Liver (tissue), 9 donors: Measurements from ENCODE around the gene GMFB. TPM values are rescaled to one million over a fixed set of nuclear protein-coding genes. Genes with fewer than 3 reads are reported as not detected.

ENCODE experiments used
- DNase-seq: peaks from one replicate; pipeline ENCODE4 v3.0.0-alpha.2; 2017; ENCODE audit warnings: low spot score
- H3K27ac ChIP-seq, 2 donors: one replicate each; pipeline ENCODE4 v1.7.0; 2013; ENCODE audit warnings: inconsistent platforms in 2 of 2, low read length in 2 of 2, control low read depth in 1 of 2, low read depth in 1 of 2, mild to moderate bottlenecking in 1 of 2
- H3K27me3 ChIP-seq, 4 donors: one replicate each; pipeline versions ENCODE4 v1.6.1 to v1.7.0; 2013; ENCODE audit warnings: low read length in 3 of 4, inconsistent platforms in 1 of 4, mild to moderate bottlenecking in 1 of 4, moderate library complexity in 1 of 4; ENCODE audit not compliant: control insufficient read depth in 4 of 4, insufficient read depth in 4 of 4
- H3K36me3 ChIP-seq, 4 donors: one replicate each; pipeline versions ENCODE4 v1.6.1 to v1.7.0; 2013; ENCODE audit warnings: low read length in 3 of 4, mild to moderate bottlenecking in 3 of 4, low read depth in 1 of 4, moderate library complexity in 1 of 4; ENCODE audit not compliant: control insufficient read depth in 4 of 4, insufficient read depth in 3 of 4
- H3K4me1 ChIP-seq, 4 donors: one replicate each; pipeline versions ENCODE4 v1.6.1 to v1.7.0; 2013; ENCODE audit warnings: low read length in 3 of 4, mild to moderate bottlenecking in 3 of 4, moderate library complexity in 1 of 4; ENCODE audit not compliant: control insufficient read depth in 4 of 4, insufficient read depth in 4 of 4
- H3K4me3 ChIP-seq, 3 donors: one replicate each; pipeline versions ENCODE4 v1.6.1 to v1.7.0; 2013; ENCODE audit warnings: low read length in 3 of 3, control low read depth in 1 of 3, low read depth in 1 of 3, mild to moderate bottlenecking in 1 of 3
- H3K9ac ChIP-seq, 2 donors: one replicate each; pipeline ENCODE4 v1.7.0; 2013; ENCODE audit warnings: low read length in 2 of 2, mild to moderate bottlenecking in 2 of 2, moderate library complexity in 2 of 2, control low read depth in 1 of 2, low read depth in 1 of 2
- H3K9me3 ChIP-seq, 4 donors: one replicate each; pipeline versions ENCODE4 v1.6.1 to v1.7.0; 2013; ENCODE audit warnings: low read length in 3 of 4; ENCODE audit not compliant: control insufficient read depth in 4 of 4
- CTCF ChIP-seq: fragments of 150-350 bp; IDR thresholded peaks from 2 replicates; pipeline ENCODE4 v1.5.1; 2017; ENCODE audit warnings: improper control_type of control experiment, low read depth, low read length; ENCODE audit not compliant: missing input control
- EGR1 ChIP-seq, 2 donors: IDR thresholded peaks; 2 replicates each; pipeline ENCODE4 v1.6.1; 2016 to 2018; ENCODE audit warnings: antibody characterized with exemption in 2 of 2, low read depth in 2 of 2
- FOXA1 ChIP-seq: IDR thresholded peaks from 2 replicates; pipeline ENCODE4 v1.6.1; 2016; ENCODE audit warnings: antibody characterized with exemption
- FOXA2 ChIP-seq: IDR thresholded peaks from 2 replicates; pipeline ENCODE4 v1.6.1; 2016; ENCODE audit warnings: antibody characterized with exemption
- GABPA ChIP-seq, 2 donors: IDR thresholded peaks in 1 of 2; conservative IDR thresholded peaks in 1 of 2; 2 replicates each; pipeline ENCODE4 v1.6.1; 2016; ENCODE audit warnings: antibody characterized with exemption in 2 of 2, mild to moderate bottlenecking in 1 of 2, moderate library complexity in 1 of 2
- HNF4A ChIP-seq, 2 donors: conservative IDR thresholded peaks; 2 replicates each; pipeline ENCODE4 v1.6.1; 2016; ENCODE audit warnings: antibody characterized with exemption in 2 of 2, mild to moderate bottlenecking in 2 of 2
- HNF4G ChIP-seq: IDR thresholded peaks from 2 replicates; pipeline ENCODE4 v1.6.1; 2016; ENCODE audit warnings: antibody characterized with exemption
- JUND ChIP-seq, 2 donors: IDR thresholded peaks; 2 replicates each; pipeline ENCODE4 v1.6.1; 2016; ENCODE audit warnings: antibody characterized with exemption in 2 of 2
- NR2F2 ChIP-seq: IDR thresholded peaks from 2 replicates; pipeline ENCODE4 v1.6.1; 2016; ENCODE audit warnings: antibody characterized with exemption
- RAD21 ChIP-seq, 2 donors: IDR thresholded peaks; 2 replicates each; pipeline ENCODE4 v1.6.1; 2016; ENCODE audit warnings: antibody characterized with exemption in 2 of 2, mild to moderate bottlenecking in 2 of 2
- REST ChIP-seq: IDR thresholded peaks from 2 replicates; pipeline ENCODE4 v1.6.1; 2016; ENCODE audit warnings: antibody characterized with exemption, mild to moderate bottlenecking
- RXRA ChIP-seq, 2 donors: IDR thresholded peaks; 2 replicates each; pipeline ENCODE4 v1.6.1; 2017 to 2018; ENCODE audit warnings: antibody characterized with exemption in 2 of 2, mild to moderate bottlenecking in 1 of 2
- SP1 ChIP-seq: IDR thresholded peaks from 2 replicates; pipeline ENCODE4 v1.6.1; 2018; ENCODE audit warnings: antibody characterized with exemption, mild to moderate bottlenecking
- TAF1 ChIP-seq: conservative IDR thresholded peaks from 2 replicates; pipeline ENCODE4 v1.6.1; 2016; ENCODE audit warnings: antibody characterized with exemption, mild to moderate bottlenecking
- YY1 ChIP-seq: IDR thresholded peaks from 2 replicates; pipeline ENCODE4 v1.6.1; 2016; ENCODE audit warnings: antibody characterized with exemption, mild to moderate bottlenecking
- ZBTB33 ChIP-seq: IDR thresholded peaks from 2 replicates; pipeline ENCODE4 v1.6.1; 2016; ENCODE audit warnings: antibody characterized with exemption
- WGBS: extraction: QIAGEN DNeasy Blood & Tissue Kit; methylation state at CpG from one replicate; pipeline ENCODE4 v1.1.7; 2013; 5-methylcytosine and 5-hydroxymethylcytosine counted together
- polyA plus RNA-seq, 2 donors: library from polyadenylated mRNA; stranded (reverse) in 1 of 2; unstranded in 1 of 2; fragments of 200-250 nt in 1 of 2; fragments of >200 nt in 1 of 2; fragmentation: Nextera tagmentation in 1 of 2; extraction: Ambion mirVana in 1 of 2; gene quantifications; one replicate each; pipeline versions ENCODE4 v1.2.1 to v1.2.3, GENCODE V29; 2013 to 2015
- total RNA-seq, 2 donors: library from RNA; depleted of rRNA; stranded (reverse); fragments of >200 nt; gene quantifications; one replicate each; pipeline ENCODE4 v1.2.3, GENCODE V29; 2014
- TF ChIP-seq, protein P1 (sequence below): IDR thresholded peaks from 2 replicates; pipeline ENCODE4 v1.6.1; 2016; ENCODE audit warnings: antibody characterized with exemption
- TF ChIP-seq, protein P2 (sequence below): IDR thresholded peaks from 2 replicates; pipeline ENCODE4 v1.6.1; 2016; ENCODE audit warnings: antibody characterized with exemption
- donor health status: healthy.
- donor health status: healthy.
- donor health status: healthy.
- donor health status: healthy.
- donor health status: healthy.

The GMFB gene
- total and polyA plus RNA-seq, 4 donors = 13.3 to 26.3 (median 20.6) TPM

DNA sequence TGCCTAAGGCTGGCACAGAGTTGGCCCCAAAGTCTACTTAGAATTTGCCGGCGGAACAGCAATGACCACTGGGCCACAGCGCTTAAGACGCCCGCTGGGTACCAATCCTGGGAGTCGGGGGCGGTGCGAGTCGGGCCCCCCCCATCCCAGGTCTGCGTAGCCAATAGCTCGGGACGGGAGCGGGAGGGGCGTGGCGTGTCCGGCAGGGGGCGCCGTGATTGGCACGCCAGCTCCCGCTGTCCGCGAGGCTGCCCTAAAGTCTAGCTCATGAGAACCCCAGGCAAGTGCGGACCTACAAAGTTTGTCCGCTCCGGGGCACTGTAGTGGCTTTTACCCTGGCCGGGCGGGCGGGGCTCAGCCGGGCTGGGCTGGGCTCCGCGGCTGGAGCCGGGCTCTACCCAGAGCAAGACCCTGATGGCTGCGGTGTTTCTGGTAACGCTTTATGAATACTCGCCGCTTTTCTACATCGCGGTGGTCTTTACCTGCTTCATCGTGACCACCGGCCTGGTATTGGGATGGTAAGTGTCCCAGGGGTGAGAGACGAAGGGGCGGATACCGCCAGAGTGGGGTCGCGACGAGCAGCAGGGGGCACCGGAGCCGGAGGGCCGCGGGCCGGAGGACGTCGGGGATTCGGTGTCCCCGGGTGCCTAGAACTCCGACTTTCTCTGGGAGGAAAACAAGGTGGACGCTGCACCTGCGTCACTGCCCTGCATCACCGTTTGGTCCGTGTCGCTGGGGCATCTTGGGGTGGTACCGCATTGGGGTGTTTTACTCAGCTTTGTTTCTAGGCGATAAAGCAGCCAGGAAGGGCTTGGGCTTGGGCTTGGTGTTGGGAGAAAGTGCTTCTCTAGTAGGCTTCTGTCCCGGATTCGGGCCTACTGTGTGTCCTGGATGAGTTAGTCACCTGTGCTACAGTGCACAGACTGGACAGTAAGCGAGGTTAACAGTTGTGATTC, 21.0 kb upstream of the GMFB start, which contains the start of gene CGRRF1:
TSS of gene CGRRF1 (plus strand) at position 361 of the 956 bp plus-strand sequence. CDS start at position 415, 54 bp downstream.
- H3K4me3 ChIP-seq = peak within 1 kb of the TSS; percentile 79 to 98 (median 86)
- no peaks in the 10 kb centered on the region for H3K27me3 ChIP-seq
- WGBS = under 1% methylated on average over 66 of the region's 66 CpGs
- peaks cover 0 to 16% (median 10%) of the 10 kb centered on the region in 4 donors for H3K4me1 ChIP-seq
- H3K36me3 ChIP-seq = no peaks in the 10 kb centered on the region
- no peaks in the 10 kb centered on the region for H3K9me3 ChIP-seq
- DNase-seq = peak; percentile 97
- peak within 1 kb of the TSS; percentile 40 to 82 for H3K9ac ChIP-seq
- TF ChIP-seq FOXA1 = peak; percentile 56
- TF ChIP-seq FOXA2 = peak; percentile 40
- TF ChIP-seq ZBTB33 = peak; percentile 97
- TF ChIP-seq RAD21 (IDR thresholded peaks at IDR 0.05) = peak; percentile 66 to 72
- no peak for TF ChIP-seq HNF4G
- peak in 1 of 2 donors; percentile 78 for TF ChIP-seq EGR1 (IDR thresholded peaks at IDR 0.05; ENCODE audit: low read depth in 2 of 2)
- peak in 1 of 2 donors; percentile 58 for TF ChIP-seq GABPA (IDR thresholded peaks at IDR 0.05 in 1 of 2, conservative IDR thresholded peaks at IDR 0.05 in 1 of 2)
- TF ChIP-seq HNF4A (conservative IDR thresholded peaks at IDR 0.05) = peak; percentile 71 to 73
- TF ChIP-seq REST = peak; percentile 81
- TF ChIP-seq, protein P1, sequence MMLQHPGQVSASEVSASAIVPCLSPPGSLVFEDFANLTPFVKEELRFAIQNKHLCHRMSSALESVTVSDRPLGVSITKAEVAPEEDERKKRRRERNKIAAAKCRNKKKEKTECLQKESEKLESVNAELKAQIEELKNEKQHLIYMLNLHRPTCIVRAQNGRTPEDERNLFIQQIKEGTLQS = no peak
- peak; percentile 94 for TF ChIP-seq YY1
- TF ChIP-seq TAF1 = no peak
- peak; percentile 62 for TF ChIP-seq CTCF
- no peak for TF ChIP-seq NR2F2
- peak in 1 of 2 donors; percentile 69 for TF ChIP-seq JUND (IDR thresholded peaks at IDR 0.05)
- peak; percentile 86 for TF ChIP-seq SP1
- TF ChIP-seq, protein P2, sequence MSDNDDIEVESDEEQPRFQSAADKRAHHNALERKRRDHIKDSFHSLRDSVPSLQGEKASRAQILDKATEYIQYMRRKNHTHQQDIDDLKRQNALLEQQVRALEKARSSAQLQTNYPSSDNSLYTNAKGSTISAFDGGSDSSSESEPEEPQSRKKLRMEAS = peak; percentile 40
- peak; percentile 44 to 61 for TF ChIP-seq RXRA (IDR thresholded peaks at IDR 0.05)
- peak within 1 kb of the TSS; percentile 25 to 62 for H3K27ac ChIP-seq
